Stimulated activated CD8-positive, alpha-beta memory T cell treated with anti-CD3 and anti-CD28 coated beads, Interleukin-2, amount 100 ng/mL, for 48 hours (primary cell): ENCODE measurements around the gene KRTAP5-4.
A peak's percentile ranks its signal among the peaks of the same experiment; 100 is the strongest.
"Not testable (repeated sequence)": the region's sequence is repeated elsewhere in the genome, so short reads cannot be mapped to it uniquely, and the experiment has no call there.

Source experiments
- DNase-seq, 2 donors: peaks; one replicate each; pipeline ENCODE4 v3.0.0-alpha.2; 2020; ENCODE audit warnings: low read depth in 2 of 2

The KRTAP5-4 gene

GRCh38 chr11:1600626-1601025 lies 21.3 kb downstream of the KRTAP5-4 start:
- no peak for DNase-seq

DNA sequence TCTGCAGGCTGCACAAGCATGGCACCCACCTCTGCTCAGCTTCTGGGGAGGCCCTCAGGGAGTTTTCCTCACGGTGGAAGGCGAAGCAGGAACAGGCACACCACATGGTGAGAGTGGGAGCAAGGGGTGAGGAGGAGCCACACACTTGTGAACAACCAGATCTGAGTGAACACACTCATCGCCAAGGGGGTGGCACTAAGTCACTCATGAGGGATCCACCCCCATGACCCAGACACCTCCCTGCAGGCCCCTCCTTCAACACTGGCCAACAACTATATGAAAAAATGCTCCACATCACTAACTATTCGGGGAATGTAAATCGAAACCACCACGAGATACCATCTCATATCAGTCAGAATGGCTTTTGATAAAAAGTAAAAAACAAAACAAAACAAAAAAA lies 23.1 kb downstream of the KRTAP5-4 start:
- no peak for DNase-seq

DNA sequence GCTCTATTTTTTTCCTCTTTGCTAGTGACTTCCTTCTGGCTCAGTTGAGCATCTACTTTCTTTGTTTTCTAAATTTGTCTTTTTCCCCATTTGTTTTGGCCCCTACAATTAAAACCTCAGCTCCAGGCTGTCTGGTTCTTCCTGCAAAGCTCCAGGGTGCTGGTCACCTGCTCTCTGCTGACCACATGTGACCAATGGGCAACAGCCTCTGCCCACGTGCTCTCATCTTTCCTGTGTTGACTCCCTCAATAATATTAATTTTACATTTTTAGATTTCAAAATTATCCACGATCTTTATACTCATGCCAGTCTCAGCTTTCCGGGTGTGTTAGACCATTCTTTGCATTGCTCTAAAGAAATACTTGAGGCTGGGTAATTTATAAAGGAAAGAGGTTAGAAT lies 23.5 kb downstream of the KRTAP5-4 start:
- not testable (repeated sequence) for DNase-seq

DNA sequence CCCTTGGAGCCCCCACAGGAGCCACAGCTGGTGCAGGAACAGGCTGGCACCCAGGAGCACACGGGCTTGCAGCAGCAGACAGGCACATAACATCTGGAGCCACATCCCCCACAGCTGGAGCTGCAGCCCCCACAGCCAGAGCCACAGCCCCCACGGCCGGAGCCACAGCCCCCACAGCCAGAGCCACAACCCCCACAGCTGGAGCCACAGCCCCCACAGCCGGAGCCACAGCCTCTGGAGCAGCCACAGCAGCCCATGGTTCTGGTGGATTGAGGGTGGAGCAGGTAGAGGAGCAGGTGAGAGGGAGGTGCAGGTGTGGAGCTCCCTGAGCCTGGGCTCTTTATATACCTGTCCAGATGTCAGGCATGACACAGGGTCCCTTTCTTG lies 24.0 kb downstream of the KRTAP5-4 start, which contains the start of gene KRTAP5-2:
Gene KRTAP5-2, minus strand, starts transcription at position 301 of the 387 bp plus-strand sequence. Its CDS starts 44 bp downstream, at position 257.
- DNase-seq: no peak

DNA sequence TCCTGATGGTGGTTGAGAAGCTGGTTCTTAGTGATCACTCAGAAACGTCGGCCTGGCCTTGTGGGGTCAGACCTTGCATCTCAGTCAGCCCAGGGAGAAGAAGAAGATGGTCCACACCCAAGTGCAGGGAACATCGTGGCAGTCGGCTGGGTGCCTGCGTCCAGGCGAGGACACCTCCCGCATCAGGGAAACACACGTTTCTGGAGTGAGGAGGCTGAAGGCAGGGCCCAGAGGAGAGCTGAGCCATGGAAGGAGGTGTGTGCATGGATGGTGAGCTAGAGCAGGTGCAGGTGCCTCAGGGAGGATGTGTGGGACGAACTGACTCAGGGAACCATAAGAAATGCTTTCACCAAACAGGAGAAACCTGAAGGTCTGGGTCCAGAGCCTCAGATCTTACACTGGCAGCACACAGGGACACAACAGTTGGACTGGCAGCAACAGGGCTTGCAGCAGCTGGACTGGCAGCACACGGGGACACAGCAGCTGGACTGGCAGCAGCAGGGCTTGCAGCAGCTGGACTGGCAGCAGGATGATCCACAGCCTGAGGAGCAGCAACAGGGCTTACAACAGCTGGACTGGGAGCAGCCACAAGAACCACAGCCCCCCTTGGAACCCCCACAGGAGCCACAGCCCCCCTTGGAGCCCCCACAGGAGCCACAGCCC lies 24.5 kb downstream of the KRTAP5-4 start:
- DNase-seq: no peak

DNA sequence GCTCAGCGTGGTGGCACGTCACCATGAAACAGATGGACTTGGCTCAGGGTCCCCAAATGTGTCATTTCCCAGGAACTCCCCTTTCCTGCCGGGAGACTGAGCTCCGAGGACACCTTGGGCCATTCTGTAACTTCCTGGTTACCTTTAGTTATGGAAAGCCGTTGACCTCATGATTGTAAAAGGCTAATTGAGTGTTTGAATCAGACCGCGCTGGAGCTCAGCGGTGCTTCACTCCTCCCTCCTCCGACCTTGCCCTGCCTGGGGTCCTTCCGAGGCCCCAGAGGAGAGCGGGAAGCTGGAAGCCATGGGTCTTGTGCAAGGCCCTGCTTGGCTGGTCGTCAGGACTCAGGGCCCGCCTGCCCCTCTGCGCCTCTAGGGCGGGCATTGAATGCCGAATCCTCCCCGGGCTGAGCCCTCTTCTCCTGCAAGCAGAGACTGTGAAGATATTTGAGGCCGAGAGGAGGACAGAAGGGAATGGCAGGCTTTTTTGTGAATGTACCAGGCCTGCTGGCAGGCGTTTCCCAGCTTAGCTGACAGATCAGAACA lies 25.3 kb downstream of the KRTAP5-4 start:
- DNase-seq: not testable (repeated sequence)

- DNase-seq: not testable (repeated sequence)
Observed at GRCh38 chr11:1595994-1596575, 25.9 kb downstream of the KRTAP5-4 start.

DNA sequence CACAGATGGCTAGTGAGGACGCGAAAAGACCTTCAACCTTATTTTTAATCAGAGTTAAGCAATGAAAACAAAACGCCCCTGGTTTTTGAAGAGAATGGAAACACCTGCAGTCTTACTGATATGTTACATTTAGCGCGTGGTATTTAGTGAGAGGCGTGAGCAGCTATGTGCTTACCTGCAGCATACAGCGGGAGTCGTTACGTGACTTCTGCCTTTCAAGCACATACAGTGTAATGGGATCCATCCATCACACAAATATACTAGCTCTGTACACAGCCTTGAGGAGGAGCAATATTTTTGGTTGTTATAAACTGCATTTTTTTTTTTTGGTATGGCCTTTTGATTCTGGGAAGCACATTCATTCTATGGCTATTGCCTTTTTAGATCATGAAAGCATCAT lies 29.3 kb downstream of the KRTAP5-4 start:
- DNase-seq: no peak

- no peak for DNase-seq
Observed at GRCh38 chr11:1589996-1590395, 31.9 kb downstream of the KRTAP5-4 start.

GRCh38 chr11:1589191-1589963 lies 32.6 kb downstream of the KRTAP5-4 start:
- DNase-seq: not testable (repeated sequence)

DNA sequence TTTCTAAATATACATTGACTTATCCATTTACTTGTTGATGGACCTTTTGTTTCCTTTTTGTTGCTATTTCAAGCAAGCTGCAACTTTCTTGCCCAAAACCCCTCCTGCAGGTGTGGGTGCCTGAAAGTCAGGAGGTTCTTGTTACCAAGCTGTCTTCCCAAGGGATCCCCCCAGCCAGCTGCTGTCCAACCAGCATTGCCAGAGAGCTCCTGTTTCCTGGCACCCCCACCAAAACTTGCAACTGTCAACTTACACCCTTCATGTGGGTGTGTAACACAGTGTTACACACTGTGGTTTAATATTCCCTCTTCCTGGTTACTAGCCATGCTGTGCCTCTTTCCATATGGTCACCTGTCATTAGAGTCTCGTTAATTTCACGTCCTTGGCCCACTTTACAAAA lies 35.2 kb downstream of the KRTAP5-4 start:
- no peak for DNase-seq

GRCh38 chr11:1584661-1585370 lies 37.1 kb downstream of the KRTAP5-4 start, which contains the start of gene KRTAP5-1:
Gene KRTAP5-1 (minus strand): TSS chr11:1585283. CDS start chr11:1585249, 34 bp downstream.
- DNase-seq: not testable (repeated sequence)

DNA sequence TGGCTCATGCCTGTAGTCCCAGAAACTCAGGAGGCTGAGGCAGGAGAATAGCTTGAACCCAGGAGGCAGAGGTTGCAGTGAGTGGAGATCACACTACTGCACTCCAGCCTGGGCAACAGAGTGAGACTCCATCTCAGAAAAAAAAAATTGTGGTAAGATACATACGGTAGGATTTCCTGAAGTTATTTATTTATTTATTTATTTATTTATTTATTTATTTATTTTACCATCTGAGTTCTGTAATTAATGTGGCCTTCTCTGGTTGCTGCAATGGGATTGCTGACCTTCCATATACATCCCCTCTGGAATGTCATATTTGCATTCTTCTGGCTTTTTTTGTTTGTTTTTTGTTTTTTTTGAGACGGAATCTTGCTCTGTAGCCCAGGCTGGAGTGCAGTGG lies 39.0 kb downstream of the KRTAP5-4 start:
- DNase-seq: not testable (repeated sequence)

GRCh38 chr11:1581976-1582375 lies 40.0 kb downstream of the KRTAP5-4 start:
- DNase-seq: no peak

- no peak for DNase-seq
Observed at GRCh38 chr11:1576825-1577224, 45.1 kb downstream of the KRTAP5-4 start.

DNA sequence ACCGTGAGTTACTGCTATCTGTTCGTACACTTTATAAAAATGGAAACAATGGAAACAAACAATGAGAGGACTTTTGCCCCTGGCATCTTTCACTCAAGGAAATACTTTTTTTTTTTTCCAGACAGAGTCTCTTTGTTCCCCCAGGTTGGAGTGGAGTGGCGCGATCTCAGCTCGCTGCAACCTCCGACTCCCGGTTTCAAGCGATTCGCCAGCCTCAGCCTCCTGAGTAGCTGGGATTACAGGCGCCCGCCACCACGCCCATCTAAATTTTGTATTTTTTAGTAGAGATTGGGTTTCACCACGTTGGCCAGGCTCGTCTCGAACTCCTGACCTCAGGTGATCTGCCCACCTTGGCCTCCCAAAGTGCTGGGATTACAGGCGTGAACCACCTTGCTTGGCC lies 46.2 kb downstream of the KRTAP5-4 start:
- not testable (repeated sequence) for DNase-seq

DNA sequence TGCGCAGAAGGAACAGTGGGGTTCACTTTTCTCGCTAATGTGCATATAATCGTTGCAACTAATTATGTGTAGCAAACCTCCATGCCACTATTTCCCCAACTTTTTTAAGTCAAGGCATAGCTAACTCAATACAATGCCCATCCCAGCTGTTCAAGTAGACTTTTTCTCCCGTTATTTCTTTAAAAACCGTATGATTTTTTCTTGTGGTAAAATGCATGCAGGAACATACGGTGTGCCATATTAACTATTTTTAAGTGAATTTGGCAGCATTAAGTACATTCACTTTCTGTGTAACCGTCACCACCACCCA lies 47.0 kb downstream of the KRTAP5-4 start:
- no peak for DNase-seq

GRCh38 chr11:1574238-1574932 lies 47.6 kb downstream of the KRTAP5-4 start:
- DNase-seq: peak in 1 of 2 donors; percentile 47

- DNase-seq: no peak
Observed at GRCh38 chr11:1573903-1574237, 48.1 kb downstream of the KRTAP5-4 start.

DNA sequence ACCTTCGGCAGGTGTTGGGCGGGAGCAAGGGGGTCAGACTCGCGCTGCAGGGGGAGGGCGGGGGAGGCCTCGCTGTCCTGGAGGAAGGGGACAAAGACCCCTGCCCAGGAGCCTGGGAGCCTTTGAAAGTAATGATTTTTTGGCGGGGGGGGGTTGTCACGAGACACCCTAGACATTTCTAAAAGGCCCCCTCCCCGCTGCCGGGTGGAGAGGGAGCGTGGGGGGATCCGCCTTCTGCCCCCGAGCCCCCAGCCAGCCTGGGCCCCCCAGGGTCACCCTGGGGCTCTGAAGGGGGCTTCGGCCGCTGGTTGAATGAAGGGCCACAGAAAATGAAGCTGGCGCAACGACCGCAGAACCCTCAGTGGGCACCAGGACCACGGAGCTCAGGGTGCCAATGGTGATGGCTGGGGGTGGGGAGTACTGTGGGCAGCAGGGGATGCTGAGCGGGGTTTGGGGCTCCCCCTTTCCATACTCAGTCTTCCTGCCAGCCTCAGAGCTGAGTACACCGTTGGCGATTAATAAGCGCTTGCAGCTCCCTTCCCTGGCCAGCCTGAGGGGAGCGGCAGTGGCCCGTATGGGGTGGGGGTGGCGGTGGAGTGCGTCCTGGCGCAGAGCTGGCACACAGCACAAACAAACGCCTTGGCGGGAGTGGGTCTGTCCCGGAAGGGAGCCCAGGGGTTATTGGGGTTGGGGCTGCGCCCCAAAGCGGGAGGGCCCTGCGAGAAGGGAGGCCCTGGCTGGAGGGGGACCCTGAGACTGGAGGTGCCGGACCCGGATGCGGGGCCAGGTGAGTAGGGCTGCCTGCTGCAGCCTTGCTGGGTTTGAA lies 48.6 kb downstream of the KRTAP5-4 start:
- DNase-seq: no peak
